Activated CD8-positive, alpha-beta memory T cell treated with anti-CD3 and anti-CD28 coated beads, Interleukin-2, amount 50 U/mL, for 1 hour (primary cell): ENCODE measurements around the gene RAB4B.
"Not testable (repeated sequence)": the region's sequence is repeated elsewhere in the genome, so short reads cannot be mapped to it uniquely, and the experiment has no call there.

ENCODE experiments used
- DNase-seq: peaks from one replicate; pipeline ENCODE4 v3.0.0-alpha.2; 2020; ENCODE audit errors: extremely low read depth

RAB4B gene

GRCh38 chr19:40750874-40751537 is 27.0 kb upstream of the RAB4B start, which contains the start of gene SNRPA:
SNRPA (plus strand) TSS chr19:40751203; CDS start chr19:40751409, 206 bp downstream.
- DNase-seq = peak; percentile 90

- DNase-seq = no peak
These were observed 25.7 kb upstream of the RAB4B start for GRCh38 chr19:40752257-40752781.

- no peak for DNase-seq
These were observed 23.3 kb upstream of the RAB4B start for GRCh38 chr19:40754611-40755247.

- DNase-seq = no peak
These were observed 22.8 kb upstream of the RAB4B start for GRCh38 chr19:40755248-40755624.

DNA sequence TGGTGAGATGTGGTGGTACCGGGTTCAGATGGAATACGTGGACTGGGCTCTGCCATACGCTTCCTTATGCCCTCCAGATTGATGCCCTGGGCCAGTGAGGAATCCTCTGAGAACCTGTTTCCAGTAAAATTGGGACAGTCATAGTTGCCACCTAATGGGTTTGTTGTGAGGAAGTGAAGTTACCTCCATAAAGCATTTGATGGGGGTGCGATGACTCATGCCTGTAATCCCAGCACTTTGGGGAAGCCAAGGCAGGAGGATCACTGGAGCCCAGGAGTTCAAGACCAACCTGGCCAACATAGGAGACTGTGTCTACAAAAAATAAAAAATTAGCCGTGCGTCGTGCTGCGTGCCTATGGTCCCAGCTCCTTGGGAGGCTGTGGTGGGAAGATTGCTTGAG is 22.3 kb upstream of the RAB4B start:
- DNase-seq = no peak

GRCh38 chr19:40756502-40757110 is 21.4 kb upstream of the RAB4B start:
- DNase-seq = no peak

DNA sequence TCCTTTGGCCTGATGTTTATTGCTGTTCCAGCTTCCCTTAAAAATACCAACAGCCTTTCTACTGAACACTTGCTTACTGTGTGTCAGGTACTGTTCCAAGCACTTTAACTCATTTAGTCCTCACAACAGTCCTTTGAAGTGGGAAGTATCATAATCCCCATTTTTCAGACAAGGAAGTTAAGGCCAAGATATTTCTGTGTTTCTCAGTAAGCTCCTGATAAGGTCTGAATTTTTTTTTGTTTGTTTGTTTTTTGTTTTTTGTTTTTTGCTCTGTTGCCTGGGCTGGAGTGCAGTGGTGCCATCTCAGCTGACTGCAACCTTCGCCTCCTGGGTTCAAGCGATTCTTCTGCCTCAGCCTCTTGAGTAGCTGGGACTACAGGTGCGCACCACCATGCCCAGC is 19.6 kb upstream of the RAB4B start:
- no peak for DNase-seq

DNA sequence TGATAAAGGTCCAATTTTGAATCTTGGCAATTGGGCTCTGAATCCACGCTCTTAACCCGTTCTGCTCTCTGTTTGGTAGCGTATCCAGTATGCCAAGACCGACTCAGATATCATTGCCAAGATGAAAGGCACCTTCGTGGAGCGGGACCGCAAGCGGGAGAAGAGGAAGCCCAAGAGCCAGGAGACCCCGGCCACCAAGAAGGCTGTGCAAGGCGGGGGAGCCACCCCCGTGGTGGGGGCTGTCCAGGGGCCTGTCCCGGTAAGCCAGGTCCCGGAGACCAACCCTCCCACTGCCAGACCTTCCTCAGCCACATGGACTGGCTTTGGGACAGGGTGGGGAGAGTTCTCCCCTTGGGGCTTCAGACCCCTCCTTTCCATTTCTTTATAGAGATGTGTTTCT is 18.7 kb upstream of the RAB4B start:
- no peak for DNase-seq

- DNase-seq = no peak
These were observed 15.1 kb upstream of the RAB4B start for GRCh38 chr19:40762754-40763470.

- no peak for DNase-seq
These were observed 14.5 kb upstream of the RAB4B start for GRCh38 chr19:40763526-40763925.

GRCh38 chr19:40763963-40764362 is 14.1 kb upstream of the RAB4B start:
- no peak for DNase-seq

DNA sequence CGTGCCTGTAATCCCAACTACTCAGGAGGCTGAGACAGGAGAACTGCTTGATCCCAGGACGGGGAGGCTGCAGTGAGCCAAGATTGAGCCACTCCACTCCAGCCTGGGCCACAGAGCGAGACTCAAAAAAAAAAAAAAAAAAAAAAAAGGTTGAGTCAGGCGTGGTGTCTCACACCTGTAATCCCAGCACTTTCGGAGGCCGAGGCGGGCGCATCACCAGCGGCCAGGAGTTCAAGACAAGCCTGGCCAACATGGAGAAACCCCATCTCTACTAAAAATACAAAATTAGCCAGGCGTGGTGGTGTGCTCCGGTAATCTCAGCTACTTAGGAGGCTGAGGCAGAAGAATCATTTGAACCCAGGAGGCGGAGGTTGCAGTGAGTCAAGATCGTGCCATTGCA is 11.7 kb upstream of the RAB4B start:
- DNase-seq = not testable (repeated sequence)

GRCh38 chr19:40768869-40769268 is 9.2 kb upstream of the RAB4B start:
- no peak for DNase-seq

GRCh38 chr19:40771101-40771862 is 6.8 kb upstream of the RAB4B start:
- not testable (repeated sequence) for DNase-seq

DNA sequence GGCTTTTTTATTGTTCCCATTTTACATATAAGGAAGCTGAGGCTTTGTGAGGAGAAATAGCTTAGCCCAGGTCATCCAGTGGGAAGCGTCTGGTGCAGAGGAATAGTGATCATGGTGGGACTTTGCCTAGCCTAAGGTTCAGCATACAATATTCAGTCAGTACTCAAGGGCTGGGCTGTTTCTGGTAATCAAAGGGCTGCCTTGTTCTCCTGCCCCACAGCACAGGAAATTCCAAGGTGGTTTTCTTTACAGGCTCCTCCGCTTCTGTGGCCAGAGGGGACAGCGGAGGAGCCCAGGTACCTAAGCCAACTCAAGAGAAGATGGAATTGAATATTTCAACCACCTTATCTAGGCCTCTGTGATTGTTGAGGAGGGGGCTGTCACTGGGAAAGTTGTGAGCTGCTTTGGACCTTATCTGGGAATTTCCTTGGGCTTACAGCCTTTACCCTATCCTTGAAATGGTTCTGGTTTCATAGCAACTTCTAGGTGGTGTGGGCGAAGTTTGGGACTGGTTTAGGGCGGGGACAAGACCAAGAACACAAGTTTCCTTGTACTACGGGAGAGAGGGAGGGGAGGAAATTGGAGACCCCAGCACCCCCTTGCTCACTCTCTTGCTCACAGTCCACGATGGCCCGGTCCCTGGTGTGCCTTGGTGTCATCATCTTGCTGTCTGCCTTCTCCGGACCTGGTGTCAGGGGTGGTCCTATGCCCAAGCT is 3.0 kb upstream of the RAB4B start, which contains the start of gene MIA:
Gene MIA (plus strand): TSS at position 606 of the 716 bp plus-strand sequence. CDS start 22 bp downstream, at position 628.
- no peak for DNase-seq

GRCh38 chr19:40775632-40776022 is 2.4 kb upstream of the RAB4B start:
- DNase-seq = no peak

GRCh38 chr19:40776364-40776763 is 1.7 kb upstream of the RAB4B start:
- DNase-seq = no peak

DNA sequence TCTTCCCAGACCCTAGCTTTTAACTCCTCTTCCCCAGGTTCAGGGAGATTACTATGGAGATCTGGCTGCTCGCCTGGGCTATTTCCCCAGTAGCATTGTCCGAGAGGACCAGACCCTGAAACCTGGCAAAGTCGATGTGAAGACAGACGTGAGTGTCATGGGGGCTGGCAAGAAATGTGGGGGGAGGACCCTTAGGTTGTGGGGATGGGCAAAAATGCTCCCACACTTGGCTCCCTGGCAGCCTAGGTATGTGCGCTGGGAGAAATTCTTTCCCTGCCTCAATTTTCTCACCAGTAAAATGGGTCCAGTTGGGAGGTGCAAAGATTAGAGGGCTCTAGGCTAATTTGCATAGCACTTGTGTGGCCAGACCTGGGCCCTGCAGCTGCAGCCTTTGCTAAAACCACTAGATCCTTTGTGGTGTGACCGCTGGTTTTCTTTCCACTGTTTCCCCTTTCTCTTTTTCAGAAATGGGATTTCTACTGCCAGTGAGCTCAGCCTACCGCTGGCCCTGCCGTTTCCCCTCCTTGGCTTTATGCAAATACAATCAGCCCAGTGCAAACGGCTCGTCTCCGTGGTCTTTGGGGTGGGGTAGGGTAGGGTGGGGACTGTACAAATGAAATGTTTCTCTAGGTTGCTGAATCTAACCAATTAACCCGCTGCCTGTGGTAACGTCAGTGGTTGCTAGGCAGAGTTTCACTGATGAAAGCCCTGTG is 959 bp upstream of the RAB4B start:
- peak; percentile 68 for DNase-seq

GRCh38 chr19:40777645-40777936 is 456 bp upstream of the RAB4B start:
- DNase-seq = no peak

DNA sequence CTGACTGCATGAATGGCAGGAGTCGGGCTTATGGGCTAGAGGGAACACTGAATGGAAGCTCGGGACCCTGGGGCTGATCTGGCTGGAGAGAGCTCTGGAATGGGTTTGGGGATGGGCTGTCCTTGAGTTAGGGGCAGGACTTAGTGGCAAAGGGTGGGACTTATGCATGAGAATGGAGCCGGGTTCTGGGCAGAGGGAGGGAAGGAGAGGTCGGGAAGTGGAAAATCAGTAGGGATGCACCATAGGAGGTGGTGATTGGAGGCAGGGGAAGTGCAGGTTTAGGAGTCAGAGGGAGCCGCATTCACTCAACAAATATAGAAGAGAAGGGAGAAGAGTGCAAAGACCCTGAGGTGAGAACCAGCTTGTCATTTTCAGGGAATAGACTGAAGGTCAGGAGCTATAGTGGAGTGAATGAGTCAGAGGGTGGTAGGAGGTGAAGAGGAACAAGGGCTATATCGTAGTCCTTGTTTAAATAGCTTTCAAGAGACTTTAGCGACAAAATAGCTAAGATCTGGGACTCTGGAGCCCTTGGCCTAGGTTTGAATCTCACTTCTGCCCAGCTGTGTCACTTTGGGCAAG is 748 bp downstream of the RAB4B start:
- no peak for DNase-seq
